ENCODE data around the gene GK2.

Gene GK2

GRCh38 chr4:79408063-79408462, at the start of gene GK2:
Gene GK2 (minus strand): TSS chr4:79408228. CDS start chr4:79408200, 28 bp downstream.
- no peak for DNase-seq

GRCh38 chr4:79455216-79455615, 47.2 kb upstream of the GK2 start:
- DNase-seq = no peak

- no peak for DNase-seq
Observed at GRCh38 chr4:79454656-79455055, 46.6 kb upstream of the GK2 start.

- no peak for DNase-seq
Observed at GRCh38 chr4:79450053-79450452, 42.0 kb upstream of the GK2 start.

GRCh38 chr4:79446145-79446544, 38.1 kb upstream of the GK2 start:
- no peak for DNase-seq

- peak; percentile 2 for DNase-seq
Observed at GRCh38 chr4:79445371-79445781, 37.3 kb upstream of the GK2 start.

- no peak for DNase-seq
Observed at GRCh38 chr4:79442422-79442821, 34.4 kb upstream of the GK2 start.

GRCh38 chr4:79439489-79439888, 31.5 kb upstream of the GK2 start:
- no peak for DNase-seq

GRCh38 chr4:79431839-79432238, 23.8 kb upstream of the GK2 start:
- no peak for DNase-seq

GRCh38 chr4:79429113-79429903, 21.3 kb upstream of the GK2 start:
- no peak for DNase-seq

- DNase-seq = no peak
Observed at GRCh38 chr4:79426989-79427388, 19.0 kb upstream of the GK2 start.

GRCh38 chr4:79425586-79425985, 17.6 kb upstream of the GK2 start:
- DNase-seq = no peak

- no peak for DNase-seq
Observed at GRCh38 chr4:79421483-79421882, 13.5 kb upstream of the GK2 start.

GRCh38 chr4:79413886-79414285, 5.9 kb upstream of the GK2 start:
- no peak for DNase-seq

- DNase-seq = no peak
Observed at GRCh38 chr4:79413032-79413885, 5.2 kb upstream of the GK2 start.

GRCh38 chr4:79404666-79405065, 3.4 kb downstream of the GK2 start:
- DNase-seq = no peak

- DNase-seq = no peak
Observed at GRCh38 chr4:79403356-79403755, 4.7 kb downstream of the GK2 start.

GRCh38 chr4:79402332-79402851, 5.6 kb downstream of the GK2 start:
- DNase-seq = no peak

- no peak for DNase-seq
Observed at GRCh38 chr4:79399076-79399475, 9.0 kb downstream of the GK2 start.

GRCh38 chr4:79397951-79398350, 10.1 kb downstream of the GK2 start:
- DNase-seq = no peak

- DNase-seq = no peak
Observed at GRCh38 chr4:79396794-79397193, 11.2 kb downstream of the GK2 start.

- no peak for DNase-seq
Observed at GRCh38 chr4:79395841-79396240, 12.2 kb downstream of the GK2 start.

GRCh38 chr4:79390890-79391289, 17.1 kb downstream of the GK2 start:
- DNase-seq = no peak

- DNase-seq = no peak
Observed at GRCh38 chr4:79385641-79386040, 22.4 kb downstream of the GK2 start.

All from NCI-H226 (cell line).